Measurements from ENCODE around the gene STK17A.
"Not testable (repeated sequence)": the region's sequence is repeated elsewhere in the genome, so short reads cannot be mapped to it uniquely, and the experiment has no call there.

The STK17A gene

DNA sequence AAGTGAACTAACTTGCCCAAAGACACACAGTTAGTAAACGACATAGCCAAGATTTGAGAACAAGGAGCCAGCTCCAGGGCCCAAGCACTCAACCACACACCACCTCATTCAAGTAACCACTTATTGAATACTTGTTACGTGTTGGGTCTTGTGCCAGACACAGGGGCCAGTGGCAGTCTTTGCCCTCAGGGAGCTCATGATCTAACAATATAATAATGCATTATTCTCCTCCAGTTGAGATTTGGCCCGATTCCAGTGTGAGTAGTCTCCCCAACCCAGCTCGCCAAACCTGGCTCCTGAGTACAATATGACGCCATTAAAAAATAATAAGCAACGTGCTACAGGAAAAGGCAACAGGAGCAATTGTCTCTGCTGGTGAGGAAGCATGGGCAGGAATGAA is 14.4 kb upstream of the STK17A start:
- TF ChIP-seq, protein P1, sequence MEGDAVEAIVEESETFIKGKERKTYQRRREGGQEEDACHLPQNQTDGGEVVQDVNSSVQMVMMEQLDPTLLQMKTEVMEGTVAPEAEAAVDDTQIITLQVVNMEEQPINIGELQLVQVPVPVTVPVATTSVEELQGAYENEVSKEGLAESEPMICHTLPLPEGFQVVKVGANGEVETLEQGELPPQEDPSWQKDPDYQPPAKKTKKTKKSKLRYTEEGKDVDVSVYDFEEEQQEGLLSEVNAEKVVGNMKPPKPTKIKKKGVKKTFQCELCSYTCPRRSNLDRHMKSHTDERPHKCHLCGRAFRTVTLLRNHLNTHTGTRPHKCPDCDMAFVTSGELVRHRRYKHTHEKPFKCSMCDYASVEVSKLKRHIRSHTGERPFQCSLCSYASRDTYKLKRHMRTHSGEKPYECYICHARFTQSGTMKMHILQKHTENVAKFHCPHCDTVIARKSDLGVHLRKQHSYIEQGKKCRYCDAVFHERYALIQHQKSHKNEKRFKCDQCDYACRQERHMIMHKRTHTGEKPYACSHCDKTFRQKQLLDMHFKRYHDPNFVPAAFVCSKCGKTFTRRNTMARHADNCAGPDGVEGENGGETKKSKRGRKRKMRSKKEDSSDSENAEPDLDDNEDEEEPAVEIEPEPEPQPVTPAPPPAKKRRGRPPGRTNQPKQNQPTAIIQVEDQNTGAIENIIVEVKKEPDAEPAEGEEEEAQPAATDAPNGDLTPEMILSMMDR (IDR thresholded peaks at IDR 0.05), result no peak
- DNase-seq, result no peak
- no peak overlapping the region for H3K27ac ChIP-seq

DNA sequence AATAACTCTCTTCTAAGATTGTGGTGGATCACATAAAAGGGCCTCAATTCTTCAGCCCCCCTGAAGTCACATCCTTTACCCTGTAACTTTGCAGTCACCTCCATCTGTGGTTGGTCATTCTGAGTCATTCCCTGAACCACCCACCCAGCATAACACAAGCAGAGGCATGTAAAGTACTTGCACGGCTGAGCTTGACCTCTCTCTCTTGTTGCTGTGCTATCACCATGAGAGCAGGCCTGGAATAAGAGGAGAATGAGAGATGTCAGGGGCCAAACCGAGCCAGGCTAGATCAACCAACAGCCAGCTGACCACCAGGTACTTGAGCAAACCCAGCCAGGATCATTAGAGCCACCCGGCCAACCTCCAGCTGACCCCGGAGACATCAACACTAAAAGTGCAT is 13.5 kb upstream of the STK17A start:
- no peaks in the 10 kb centered on the region for H3K36me3 ChIP-seq
- TF ChIP-seq, protein P1 (IDR thresholded peaks at IDR 0.05), result no peak
- no peak for DNase-seq
- H3K9me3 ChIP-seq, result no peaks in the 10 kb centered on the region
- H3K4me3 ChIP-seq, result no peak overlapping the region
- H3K4me1 ChIP-seq, result no peaks in the 10 kb centered on the region
- intact Hi-C loops (cut with DNase I; ENCODE audit: low total_unique reads), result no loop called here
- no peak overlapping the region for H3K27ac ChIP-seq
- no peaks in the 10 kb centered on the region for H3K27me3 ChIP-seq

More for the DNA sequence above, 14.4 kb upstream of the STK17A start:
- no peaks in the 10 kb centered on the region for H3K27me3 ChIP-seq
- H3K4me3 ChIP-seq, result no peak overlapping the region
- intact Hi-C loops (cut with DNase I; ENCODE audit: low total_unique reads), result no loop called here
- H3K9me3 ChIP-seq, result no peaks in the 10 kb centered on the region
- H3K36me3 ChIP-seq, result no peaks in the 10 kb centered on the region
- H3K4me1 ChIP-seq, result no peaks in the 10 kb centered on the region

DNA sequence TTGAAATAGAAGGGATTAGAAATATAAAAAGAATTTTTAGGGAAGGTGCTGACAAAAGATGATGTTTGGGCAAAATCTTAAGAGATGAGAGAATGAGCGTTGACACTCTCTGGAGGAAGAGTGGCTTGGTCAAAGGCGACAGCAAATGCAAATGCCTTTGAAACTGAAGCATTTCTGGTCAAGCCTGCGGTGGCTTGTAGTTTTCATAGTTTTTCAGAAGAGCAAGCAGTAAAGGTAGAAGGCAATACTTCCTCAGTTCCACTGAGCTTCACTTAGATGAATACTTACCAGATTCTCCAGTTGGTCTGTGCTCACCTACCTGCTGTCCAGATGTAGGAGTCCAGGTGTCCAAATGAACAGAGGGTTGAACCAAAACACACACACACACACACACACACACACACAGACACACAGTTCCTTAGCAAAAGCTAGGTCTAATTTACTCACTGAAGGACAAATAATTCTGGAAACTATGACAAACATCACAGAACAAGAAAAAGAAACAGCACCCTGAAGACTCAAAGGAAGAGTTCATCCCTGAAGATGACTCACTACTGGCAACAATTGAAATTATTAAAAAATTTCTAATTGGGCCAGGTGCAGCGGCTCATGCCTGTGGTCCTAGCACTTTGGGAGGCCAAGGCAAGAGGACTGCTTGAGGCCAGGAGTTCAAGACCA is 12.1 kb upstream of the STK17A start:
- Histone ChIP-seq H3K27ac (no peak overlapping the region), H3K4me1 (no peaks in the 10 kb centered on the region), H3K4me3 (no peak overlapping the region), H3K27me3 (no peaks in the 10 kb centered on the region), H3K36me3 (no peaks in the 10 kb centered on the region), H3K9me3 (no peaks in the 10 kb centered on the region)
- intact Hi-C loops (cut with DNase I; ENCODE audit: low total_unique reads), result no loop called here
- TF ChIP-seq, protein P1 (IDR thresholded peaks at IDR 0.05), result no peak
- DNase-seq, result no peak

DNA sequence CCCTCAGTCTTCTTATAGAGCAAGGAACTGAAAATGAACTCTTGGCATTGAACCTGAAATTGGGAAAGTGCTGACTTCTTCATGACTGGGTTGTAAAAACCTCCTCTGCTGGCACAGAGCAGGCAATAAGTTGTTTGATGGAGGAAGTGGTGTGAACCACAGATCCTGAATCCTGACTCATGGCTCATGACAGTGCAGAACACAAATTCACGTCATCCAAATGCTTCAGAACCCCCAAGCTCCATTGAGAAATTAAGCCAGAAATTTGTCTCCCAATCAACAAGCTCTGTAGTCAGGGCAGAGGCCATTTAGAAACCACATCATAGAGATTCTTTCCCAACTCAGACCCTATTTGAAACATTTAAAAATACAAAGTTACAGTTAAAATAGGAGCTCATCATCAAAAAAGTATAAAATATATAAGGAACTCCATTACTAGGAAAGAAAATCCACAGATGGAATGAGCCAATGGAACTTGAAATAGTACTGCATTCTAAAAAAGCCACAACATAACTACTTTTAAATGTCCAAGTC is 10.3 kb upstream of the STK17A start:
- TF ChIP-seq, protein P1 (IDR thresholded peaks at IDR 0.05), result no peak
- H3K27ac ChIP-seq, result no peak overlapping the region
- no peaks in the 10 kb centered on the region for H3K27me3 ChIP-seq
- intact Hi-C loops (cut with DNase I; ENCODE audit: low total_unique reads), result no loop called here
- DNase-seq, result peak; percentile 69 to 71
- no peaks in the 10 kb centered on the region for H3K36me3 ChIP-seq
- no peak overlapping the region for H3K4me3 ChIP-seq
- no peaks in the 10 kb centered on the region for H3K9me3 ChIP-seq
- H3K4me1 ChIP-seq, result no peaks in the 10 kb centered on the region

DNA sequence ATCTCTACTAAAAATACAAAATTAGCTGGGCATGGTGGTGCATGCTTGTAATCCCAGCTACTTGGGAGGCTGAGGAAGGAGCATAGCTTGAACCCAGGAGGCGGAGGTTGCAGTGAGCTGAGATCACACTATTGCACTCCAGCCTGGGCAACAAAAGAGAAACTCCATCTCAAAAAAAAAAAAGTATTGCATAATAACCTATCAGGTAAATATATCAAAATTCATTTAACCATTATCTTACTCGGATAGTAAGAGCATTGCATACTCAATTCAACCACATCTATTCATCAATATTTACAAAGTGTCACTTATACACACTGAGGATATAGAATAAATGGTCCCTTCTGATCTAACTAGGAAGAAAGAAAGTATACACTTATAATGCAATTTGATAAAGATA is 9.1 kb upstream of the STK17A start:
- H3K36me3 ChIP-seq; intact Hi-C loops (cut with DNase I; ENCODE audit: low total_unique reads); H3K9me3 ChIP-seq; H3K4me1 ChIP-seq; H3K27ac ChIP-seq; H3K4me3 ChIP-seq; H3K27me3 ChIP-seq; DNase-seq: not testable (repeated sequence)

DNA sequence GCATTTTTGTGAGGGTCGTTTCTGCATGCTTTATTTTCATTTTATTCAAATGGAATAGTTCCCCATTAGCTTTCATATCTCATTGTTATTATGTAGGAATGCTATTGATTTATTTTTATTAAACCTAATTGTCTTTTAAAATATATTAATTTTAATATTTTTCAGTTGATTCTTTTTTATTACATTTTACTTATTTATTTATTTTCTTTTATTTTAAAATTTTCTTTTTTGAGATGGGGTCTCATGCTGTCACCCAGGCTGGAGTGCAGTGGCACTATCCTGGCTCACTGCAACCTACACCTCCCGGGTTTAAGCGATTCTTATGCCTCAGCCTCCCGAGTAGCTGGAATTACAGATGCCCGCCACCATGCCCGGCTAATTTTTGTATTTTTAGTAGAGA is 7.4 kb upstream of the STK17A start:
- Histone ChIP-seq H3K36me3 (no peaks in the 10 kb centered on the region), H3K4me1 (no peaks in the 10 kb centered on the region), H3K4me3 (no peak overlapping the region), H3K27me3 (no peaks in the 10 kb centered on the region), H3K9me3 (no peaks in the 10 kb centered on the region), H3K27ac (no peak overlapping the region)
- TF ChIP-seq, protein P1 (IDR thresholded peaks at IDR 0.05), result no peak
- DNase-seq, result no peak
- intact Hi-C loops (cut with DNase I; ENCODE audit: low total_unique reads), result no loop called here

All from tibial artery (tissue), 4 donors.